Fibroblast of upper back skin (primary cell): ENCODE data around the gene SEMA4A.
"Not testable (repeated sequence)": the region's sequence is repeated elsewhere in the genome, so short reads cannot be mapped to it uniquely, and the experiment has no call there.

Experiments
- DNase-seq: peaks from one replicate; pipeline ENCODE4 v3.0.0-alpha.2; 2013

The SEMA4A gene

DNA sequence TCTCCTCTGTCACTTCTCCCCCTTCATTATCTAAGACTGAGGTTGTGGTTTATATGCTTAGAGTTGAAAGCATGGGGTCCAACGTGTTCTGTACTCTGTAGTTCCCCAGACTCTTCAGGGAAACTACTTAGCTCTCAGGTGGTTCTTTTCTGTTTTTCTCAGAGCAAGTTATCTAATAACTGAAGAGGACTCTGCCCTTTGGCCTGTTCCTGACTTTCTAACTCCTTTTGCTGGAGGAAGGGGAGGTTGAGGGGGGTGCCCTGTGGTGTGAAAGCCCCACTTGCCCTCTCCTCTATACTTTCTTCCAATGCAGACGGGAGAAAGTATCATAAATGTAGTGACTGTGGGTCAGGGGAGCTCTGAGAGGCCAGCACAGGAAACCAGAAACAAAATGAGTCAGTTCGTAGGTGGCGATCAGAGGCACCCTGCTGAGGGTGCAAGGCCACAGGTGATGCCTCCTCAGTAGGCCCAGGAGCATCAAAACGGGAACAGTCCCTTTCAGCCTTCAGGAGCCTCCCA, 45.5 kb downstream of the SEMA4A start:
- no peak for DNase-seq

DNA sequence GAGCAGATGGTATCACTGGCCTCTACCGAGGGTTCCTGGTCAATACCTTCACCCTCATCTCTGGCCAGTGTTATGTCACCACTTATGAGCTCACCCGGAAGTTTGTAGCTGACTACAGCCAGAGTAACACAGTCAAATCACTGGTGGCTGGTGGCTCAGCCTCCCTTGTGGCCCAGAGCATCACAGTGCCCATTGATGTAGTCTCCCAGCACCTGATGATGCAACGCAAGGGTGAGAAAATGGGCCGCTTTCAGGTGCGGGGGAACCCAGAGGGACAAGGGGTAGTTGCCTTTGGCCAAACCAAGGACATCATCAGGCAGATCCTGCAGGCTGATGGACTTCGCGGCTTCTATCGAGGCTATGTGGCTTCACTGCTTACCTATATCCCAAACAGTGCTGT, 46.7 kb downstream of the SEMA4A start:
- DNase-seq = no peak

DNA sequence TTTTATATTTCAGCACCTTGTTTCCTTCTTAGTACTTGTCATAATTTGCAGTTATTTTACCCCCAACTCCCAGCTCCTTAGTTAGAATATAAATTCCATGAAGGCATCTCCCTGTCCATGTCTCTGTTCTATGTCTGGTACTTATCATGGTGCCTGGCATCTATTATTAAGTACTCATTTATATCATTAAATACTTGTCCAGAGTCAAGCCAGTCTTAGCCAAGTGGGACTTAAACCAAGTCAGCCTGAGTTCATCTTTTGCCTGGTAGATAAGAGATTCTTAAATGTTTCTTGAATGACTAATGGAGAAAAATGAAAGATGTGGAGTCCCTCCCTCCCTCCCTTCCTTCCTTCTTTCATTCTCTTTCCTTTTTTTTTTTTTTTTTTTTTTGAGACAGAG, 49.9 kb downstream of the SEMA4A start:
- DNase-seq = peak; percentile 43

DNA sequence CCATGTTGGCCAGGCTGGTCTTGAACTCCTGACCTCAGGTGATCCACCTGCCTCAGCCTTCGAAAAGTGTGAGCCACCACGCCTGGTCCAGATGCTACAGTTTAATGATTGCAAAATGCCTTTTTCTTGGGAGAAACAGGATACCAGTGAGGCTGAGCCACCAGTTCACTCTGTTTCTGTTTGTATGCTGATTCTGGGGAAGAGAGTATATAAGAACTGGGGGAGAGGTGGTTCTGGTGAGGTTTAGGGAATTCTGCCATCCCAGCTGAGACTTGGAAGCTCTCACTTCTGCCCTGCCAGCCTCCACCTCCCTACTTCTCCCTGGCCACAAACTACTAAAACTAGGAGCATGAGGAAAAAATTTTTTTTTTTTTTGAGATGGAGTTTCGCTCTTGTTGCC, 51.3 kb downstream of the SEMA4A start:
- no peak for DNase-seq

DNA sequence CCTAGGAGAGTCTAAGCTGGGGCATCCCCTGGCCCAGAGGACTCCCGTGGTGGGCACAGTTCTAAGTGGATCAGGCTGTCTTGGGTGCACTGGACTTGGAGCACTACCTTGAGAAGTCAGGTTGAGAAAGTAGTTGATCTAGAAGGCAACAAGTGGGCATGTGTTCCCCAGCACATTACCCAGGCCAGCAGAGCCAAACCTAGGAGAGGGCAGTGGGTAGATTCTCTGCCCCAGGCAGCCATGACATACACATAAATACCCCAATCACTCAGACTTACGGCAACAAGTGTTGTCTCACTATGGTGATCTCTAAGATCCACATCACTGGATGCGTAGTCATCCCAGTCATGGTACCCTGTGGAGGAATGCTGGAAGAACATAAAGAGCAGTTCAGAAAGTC, 57.9 kb downstream of the SEMA4A start:
- DNase-seq = no peak

DNA sequence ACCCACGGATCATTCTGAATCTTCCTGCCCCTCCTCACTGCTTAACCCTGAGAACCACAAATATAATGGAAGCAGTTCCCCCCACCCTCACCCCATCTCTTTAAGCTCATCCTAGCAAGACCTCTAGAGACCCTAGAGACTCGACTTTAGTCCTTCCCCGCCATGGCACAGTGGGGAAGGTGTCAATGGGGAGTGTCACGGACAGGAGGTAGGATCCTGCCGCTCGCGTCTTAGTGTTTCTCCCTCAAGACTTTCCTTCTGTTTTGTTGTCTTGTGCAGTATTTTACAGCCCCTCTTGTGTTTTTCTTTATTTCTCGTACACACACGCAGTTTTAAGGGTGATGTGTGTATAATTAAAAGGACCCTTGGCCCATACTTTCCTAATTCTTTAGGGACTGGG, 58.7 kb downstream of the SEMA4A start:
- DNase-seq = no peak

DNA sequence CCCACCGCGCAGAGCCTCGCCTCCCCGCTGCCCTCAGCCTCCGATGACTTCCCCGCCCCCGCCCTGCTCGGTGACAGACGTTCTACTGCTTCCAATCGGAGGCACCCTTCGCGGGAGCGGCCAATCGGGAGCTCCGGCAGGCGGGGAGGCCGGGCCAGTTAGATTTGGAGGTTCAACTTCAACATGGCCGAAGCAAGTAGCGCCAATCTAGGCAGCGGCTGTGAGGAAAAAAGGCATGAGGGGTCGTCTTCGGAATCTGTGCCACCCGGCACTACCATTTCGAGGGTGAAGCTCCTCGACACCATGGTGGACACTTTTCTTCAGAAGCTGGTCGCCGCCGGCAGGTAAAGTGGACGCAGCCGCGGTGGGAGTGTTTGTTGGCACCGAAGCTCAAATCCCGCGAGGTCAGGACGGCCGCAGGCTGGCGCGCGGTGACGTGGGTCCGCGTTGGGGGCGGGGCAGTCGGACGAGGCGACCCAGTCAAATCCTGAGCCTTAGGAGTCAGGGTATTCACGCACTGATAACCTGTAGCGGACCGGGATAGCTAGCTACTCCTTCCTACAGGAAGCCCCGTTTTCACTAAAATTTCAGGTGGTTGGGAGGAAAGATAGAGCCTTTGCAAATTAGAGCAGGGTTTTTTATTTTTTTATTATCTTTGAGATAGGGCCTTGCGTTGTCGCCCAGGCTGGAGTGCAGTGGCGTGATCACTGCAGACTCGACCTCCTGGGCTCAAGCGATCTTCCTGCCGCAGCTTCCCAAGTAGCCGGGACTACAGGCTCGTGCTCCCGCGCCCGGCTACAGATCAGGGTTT, 59.7 kb downstream of the SEMA4A start, which contains the start of gene PMF1:
TSS of gene PMF1 (plus strand) at position 175 of the 811 bp plus-strand sequence. CDS start at position 184, 9 bp downstream.
- DNase-seq = peak; percentile 96

DNA sequence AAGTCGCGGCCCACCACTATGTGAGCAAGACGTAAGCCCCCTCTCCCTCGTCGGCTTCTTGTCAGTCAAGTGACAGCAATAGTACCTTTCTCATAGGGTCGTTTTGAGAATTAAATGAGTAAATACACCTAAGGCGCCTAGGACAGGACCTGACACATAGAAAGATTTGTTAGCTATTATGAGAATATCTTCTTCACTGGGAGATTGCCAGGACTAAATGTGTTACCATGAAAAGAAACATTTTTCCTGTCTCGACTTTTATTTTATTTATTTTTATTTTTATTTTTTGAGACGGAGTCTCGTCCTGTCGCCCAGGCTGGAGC, 60.2 kb downstream of the SEMA4A start:
- DNase-seq = no peak

DNA sequence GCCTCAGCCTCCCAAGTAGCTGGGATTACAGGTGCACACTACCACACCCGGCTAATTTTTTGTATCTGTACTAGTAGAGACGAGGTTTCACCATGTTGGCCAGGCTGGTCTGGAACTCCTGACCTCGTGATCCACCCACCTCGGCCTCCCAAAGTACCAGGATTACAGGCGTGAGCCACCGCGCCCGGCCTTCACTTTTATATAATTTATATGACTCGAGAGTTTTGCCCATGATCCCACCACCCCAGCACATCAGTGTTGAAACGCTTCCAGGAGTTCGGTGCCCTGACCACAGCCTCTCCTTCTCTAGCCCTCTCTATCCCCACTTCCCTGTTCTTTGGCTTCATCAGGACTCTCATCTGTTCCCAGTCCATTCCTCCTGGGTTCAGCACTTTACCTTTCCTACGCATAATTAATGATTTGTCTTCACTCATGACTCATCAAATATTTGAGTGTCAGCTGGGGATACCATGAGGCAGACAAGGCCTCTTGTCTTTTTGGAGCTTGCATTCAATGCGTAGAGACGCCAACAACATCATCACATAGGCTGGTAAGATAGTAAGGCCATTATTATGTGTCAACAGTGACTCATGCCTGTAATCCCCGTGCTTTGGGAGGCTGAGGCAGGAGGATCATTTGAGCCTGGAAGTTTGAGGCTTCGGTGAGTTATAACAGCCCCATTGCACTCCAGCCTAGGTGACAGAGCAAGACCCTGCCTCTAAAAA, 60.8 kb downstream of the SEMA4A start:
- DNase-seq = peak; percentile 49

DNA sequence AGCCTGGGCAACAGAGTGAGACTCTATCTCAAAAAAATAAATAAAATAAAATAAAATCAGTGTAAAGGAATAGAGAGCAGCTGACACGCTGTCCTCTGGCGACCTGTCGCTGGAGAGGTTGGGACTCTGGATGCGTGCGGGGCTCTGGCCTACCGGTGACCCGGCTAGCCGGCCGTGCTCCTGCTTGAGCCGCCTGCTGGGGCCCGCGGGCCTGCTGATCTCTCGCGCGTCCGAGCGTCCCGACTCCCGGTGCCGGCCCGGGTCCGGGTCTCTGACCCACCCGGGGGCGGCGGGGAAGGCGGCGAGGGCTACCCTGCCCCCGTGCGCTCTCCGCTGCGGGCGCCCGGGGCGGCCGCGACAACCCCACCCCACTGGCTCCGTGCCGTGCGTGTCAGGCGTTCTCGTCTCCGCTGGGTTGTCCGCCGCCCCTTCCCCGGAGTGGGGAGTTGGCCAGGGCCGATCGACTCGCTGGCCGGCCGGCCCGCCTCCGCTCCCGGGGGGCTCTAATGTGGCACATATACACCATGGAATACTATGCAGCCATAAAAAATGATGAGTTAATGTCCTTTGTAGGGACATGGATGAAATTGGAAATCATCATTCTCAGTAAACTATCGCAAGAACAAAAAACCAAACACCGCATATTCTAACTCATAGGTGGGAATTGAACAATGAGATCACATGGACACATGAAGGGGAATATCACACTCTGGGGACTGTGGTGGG, 63.1 kb downstream of the SEMA4A start:
- not testable (repeated sequence) for DNase-seq

DNA sequence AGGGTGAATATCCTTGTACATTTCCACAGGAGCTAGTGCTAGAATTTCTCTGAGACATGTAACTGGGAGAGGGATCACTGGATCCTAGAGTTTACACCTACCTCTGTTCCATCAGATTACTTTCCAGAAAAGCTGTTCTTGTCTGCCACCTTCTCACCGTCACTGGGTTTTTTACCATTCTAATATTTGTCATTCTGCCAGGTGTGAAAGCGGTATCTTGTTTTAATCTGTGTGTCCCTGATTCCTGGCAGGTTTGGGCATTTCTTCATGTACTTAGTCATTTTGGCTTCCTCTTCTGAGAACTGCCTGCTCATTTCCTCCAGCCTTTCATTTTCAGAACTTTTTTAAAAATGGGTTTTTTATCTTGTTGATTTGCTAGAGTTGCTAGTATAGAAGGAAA, 64.5 kb downstream of the SEMA4A start:
- peak; percentile 16 for DNase-seq

DNA sequence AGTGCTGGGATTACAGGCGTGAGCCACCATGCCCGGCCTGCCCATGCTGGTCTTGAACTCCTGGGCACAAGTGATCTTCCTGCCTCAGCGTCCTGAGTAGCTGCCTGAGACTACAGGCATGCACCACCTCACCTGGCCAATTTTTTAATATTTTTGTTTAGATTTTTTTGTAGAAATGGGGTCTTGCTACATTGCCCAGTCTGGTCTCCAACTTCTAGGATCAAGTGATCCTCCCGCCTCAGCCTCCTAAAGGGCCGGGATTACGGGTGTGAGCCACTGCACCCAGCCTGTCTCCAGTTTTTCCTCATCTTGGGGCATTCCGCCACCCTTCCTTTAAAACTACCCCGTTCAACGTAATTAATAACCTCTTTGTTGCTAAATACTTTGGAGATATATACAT, 66.8 kb downstream of the SEMA4A start:
- DNase-seq = no peak

DNA sequence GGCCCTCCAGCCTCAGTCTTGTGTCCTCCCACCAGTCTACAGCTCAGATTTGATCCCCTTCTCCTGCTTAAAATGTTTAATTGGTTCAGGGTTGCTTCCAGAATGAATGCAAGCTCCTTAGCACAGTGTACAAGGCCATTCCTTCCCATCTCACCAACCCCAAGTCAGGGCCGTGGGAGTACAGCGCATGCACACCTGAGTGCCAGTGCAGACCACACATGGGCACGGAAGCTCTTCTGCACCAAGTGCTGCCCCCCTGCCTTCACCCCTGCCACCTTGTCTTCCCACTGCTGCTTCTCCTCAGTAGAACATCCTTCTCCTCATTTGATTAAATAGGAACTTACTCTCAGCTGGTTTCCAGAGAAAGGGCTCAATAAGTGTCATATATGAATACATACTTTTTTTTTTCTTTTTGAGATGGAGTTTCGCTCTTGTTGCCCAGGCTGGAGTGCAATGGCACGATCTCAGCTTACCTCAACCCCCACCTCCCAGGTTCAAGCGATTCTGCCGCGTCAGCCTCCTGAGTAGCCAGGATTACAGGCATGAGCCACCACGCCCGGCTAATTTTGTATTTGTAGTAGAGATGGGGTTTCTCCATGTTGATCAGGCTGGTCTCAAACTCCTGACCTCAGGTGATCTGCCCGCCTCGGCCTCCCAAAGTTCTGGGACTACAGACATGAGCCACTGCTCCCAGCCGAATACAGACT, 68.8 kb downstream of the SEMA4A start:
- no peak for DNase-seq

DNA sequence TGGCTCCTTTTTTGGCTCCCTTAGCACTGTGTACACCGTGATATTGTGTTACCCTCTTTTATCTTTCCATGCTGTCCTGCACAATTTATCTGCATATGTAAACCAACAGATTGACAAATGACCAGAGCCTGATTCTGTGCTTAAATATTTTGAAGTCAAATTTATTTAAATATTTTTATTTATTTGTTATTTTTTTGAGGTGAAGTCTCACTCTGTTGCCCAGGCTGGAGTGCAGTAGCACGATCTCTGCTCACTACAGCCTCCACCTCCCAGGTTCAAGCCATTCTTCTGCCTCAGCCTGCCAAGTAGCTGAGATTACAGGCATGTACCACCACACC, 72.3 kb downstream of the SEMA4A start:
- DNase-seq = no peak

DNA sequence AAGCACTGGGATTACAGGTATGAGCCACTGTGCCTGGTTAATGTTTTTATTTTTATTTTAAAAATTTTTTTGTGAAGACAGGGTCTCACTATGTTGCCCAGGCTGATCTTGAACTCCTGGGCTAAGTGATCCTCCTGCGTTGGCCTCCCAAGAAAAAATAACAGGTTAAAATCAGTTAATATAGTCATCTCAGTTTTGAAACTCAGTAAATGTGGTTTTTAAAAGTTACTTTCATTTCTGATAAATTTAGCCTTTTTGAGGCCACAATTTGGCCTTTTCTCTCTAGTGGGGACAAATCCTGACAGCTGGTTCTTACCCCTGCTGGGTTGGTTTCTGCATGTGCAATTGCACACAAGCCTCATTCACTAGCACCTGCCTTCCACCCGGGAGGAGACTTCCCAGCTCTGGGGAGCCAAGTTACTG, 72.7 kb downstream of the SEMA4A start:
- no peak for DNase-seq

DNA sequence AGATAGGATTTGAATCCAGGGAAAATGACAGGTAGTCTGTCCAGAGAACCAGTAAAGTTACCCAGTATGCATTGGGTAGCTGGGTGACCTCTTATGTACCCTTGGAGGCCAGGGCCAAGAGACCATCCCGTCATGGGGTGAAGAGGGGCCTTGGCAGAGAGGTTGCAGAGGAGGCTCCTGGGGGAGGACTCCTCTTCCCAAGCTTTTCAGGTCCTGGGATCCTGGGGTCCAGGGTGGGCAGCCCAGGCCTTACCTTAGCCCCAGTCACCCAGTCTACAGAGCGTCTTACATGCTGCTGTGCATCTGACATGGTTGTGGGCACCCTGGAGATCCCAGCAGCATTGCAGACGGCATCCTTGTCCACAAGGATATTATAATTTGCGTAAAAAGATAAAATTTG, 73.4 kb downstream of the SEMA4A start:
- DNase-seq = no peak
